T-helper 2 cell (primary cell): ENCODE results near the gene FOXN1.
"Not testable (repeated sequence)": the region's sequence is repeated elsewhere in the genome, so short reads cannot be mapped to it uniquely, and the experiment has no call there.

Experiments used
- DNase-seq, 5 experiments: peaks; one replicate each; pipeline versions ENCODE4 v3.0.0 to v3.0.0-alpha.2; 2012 to 2022

Gene FOXN1

GRCh38 chr17:28576016-28576415, 69.9 kb downstream of the FOXN1 start:
- not testable (repeated sequence) for DNase-seq

GRCh38 chr17:28576758-28577465, 70.8 kb downstream of the FOXN1 start, which contains the start of gene ALDOC:
TSS of gene ALDOC (minus strand) at chr17:28576895. CDS start at chr17:28575532, 1,363 bp downstream.
- peak; percentile 95 to 99 (median 97) for DNase-seq

GRCh38 chr17:28577466-28577824, 71.3 kb downstream of the FOXN1 start:
- DNase-seq: no peak

DNA sequence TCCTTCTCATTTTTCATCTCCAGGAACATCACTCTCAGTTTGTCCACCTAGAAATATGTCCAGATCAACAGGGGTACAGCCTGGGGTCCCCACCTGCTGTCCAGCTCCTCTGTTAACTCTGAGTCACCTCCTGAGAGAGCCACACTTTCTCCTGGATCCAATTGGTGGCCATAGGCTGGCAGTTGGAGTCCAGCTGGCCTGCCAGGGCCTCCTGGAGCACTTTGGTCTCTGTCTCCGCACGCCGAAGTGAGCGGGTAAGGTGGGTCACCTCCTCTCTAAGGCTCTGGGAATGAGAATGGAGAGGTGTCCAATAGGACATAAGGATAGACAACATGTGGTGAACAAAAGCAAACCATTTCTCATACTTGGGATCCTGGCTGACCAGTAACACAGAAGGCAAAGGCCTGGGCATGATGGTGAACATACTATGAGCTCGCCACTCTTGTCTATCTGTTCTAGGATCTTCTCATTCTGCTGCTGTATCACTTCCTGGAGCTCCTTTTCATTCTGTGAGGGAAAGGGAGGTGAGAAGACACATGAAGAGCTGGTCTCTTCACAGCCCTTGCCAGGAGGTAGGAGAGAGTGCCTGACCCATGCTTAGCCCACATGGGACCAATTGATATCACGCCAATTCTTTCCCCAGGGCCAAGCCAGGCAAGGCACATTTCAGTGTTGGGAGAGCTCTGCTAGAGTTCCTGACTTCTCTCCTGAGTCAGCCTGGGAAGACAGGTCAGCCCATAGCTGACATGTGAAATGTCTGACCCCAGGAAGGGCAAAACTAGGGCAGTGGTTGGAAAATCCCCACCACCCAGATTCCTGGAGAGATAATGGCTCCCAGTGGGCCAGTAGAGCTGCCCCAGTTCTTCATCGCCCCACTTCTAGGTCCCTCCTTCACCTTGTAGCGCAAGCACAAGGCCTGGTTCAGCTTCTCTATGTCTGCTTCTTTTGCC, 72.4 kb downstream of the FOXN1 start:
- DNase-seq: peak in 1 of 5 experiments; percentile 55

DNA sequence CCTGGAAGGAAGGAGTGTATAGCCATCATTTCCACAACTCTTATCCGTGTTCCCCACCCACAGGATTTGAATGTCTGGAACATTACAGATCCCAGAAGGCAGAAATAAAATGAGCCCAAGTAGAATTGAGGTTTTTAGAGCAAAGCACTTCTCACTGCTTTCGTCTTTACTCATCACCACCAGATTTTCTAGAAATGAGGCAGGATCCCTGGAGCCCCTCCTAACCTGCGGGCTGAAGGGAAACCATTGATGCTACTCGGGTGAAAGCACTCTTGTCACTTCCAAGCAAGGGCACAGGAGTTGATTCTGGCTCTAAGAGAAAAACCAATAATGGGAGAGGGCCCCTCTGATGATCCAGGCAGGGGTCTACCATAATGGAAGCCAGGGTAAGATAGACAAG, 73.4 kb downstream of the FOXN1 start:
- DNase-seq: peak in 1 of 5 experiments; percentile 86

DNA sequence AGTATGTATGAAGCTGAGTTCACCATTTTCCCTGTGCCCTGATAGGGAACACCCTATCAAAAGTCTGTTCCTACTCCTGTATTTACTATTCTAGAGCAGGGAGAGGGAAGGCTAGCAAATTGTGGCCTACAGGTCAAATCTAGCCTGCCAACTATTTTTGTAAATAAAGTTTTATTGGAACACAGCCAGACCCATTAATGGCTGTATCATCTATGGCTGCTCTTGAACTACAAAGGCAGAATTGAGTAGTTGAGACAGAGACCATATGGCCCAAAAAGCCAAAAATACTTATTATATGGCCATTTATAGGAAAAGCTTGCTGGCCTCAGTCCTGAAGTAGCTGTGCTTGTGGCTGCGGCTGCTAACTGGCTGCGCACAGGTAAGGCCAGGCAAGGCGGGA, 74.8 kb downstream of the FOXN1 start:
- DNase-seq: no peak

- no peak for DNase-seq
Measured at GRCh38 chr17:28582513-28582912, 76.4 kb downstream of the FOXN1 start.

GRCh38 chr17:28584434-28584833, 78.3 kb downstream of the FOXN1 start:
- no peak for DNase-seq

DNA sequence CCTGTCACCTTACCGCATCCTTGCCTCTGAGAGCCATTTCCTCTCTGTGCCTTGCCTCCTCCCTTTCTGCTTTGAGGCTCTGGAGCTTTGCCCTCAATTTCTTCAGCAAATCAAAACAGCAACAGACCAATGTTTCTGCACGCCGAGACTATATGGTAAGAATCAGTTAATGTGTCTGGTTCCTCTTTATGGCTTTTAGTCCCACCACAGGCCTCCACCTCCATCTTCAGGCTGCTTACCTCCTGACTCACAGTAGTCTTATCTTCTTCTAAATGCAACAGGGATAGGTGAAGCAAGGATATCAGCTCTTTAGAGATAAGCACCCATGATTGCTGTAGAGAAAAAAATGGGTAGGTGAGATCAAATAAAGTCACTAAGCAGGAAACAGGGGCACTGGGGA, 79.7 kb downstream of the FOXN1 start:
- DNase-seq: no peak
